Endodermal cell (in vitro differentiated cells): ENCODE results near the gene IL3. TPM values are rescaled to one million over a fixed set of nuclear protein-coding genes. Genes with fewer than 3 reads are reported as not detected.

ENCODE experiments used
- DNase-seq: peaks from one replicate; pipeline ENCODE4 v3.0.0-alpha.2; 2017
- H3K27ac ChIP-seq: 2 replicates; pipeline ENCODE4 v1.5.1; 2013; ENCODE audit warnings: mild to moderate bottlenecking, low read depth, low read length, moderate library complexity
- H3K27me3 ChIP-seq: 2 replicates; pipeline ENCODE4 v1.6.1; 2013; ENCODE audit warnings: mild to moderate bottlenecking, low read length, moderate library complexity; ENCODE audit not compliant: insufficient read depth, control insufficient read depth, poor library complexity, severe bottlenecking
- H3K36me3 ChIP-seq: 2 replicates; pipeline ENCODE4 v1.7.0; 2013; ENCODE audit warnings: mild to moderate bottlenecking, low read length, moderate library complexity; ENCODE audit not compliant: control insufficient read depth, insufficient read depth
- H3K4me1 ChIP-seq: one replicate; pipeline ENCODE4 v1.7.0; 2013; ENCODE audit warnings: low read length; ENCODE audit not compliant: control insufficient read depth, insufficient read depth
- H3K4me3 ChIP-seq: 2 replicates; pipeline ENCODE4 v1.5.1; 2013; ENCODE audit warnings: mild to moderate bottlenecking, low read length, moderate library complexity
- H3K9ac ChIP-seq: 2 replicates; pipeline ENCODE4 v1.6.1; 2013; ENCODE audit warnings: mild to moderate bottlenecking, low read length, moderate library complexity; ENCODE audit not compliant: poor library complexity, severe bottlenecking; ENCODE audit errors: extremely low read depth
- H3K9me3 ChIP-seq: 2 replicates; pipeline ENCODE4 v1.6.1; 2013; ENCODE audit warnings: mild to moderate bottlenecking, low read length, moderate library complexity; ENCODE audit not compliant: control insufficient read depth
- H3K27ac Mint-ChIP-seq: 2 replicates; pipeline ENCODE4 v1.8.0; 2020; ENCODE audit warnings: mixed read lengths
- H3K27me3 Mint-ChIP-seq: 2 replicates; pipeline ENCODE4 v1.8.0; 2021; ENCODE audit warnings: mild to moderate bottlenecking, mixed read lengths; ENCODE audit not compliant: insufficient read depth
- H3K36me3 Mint-ChIP-seq: 2 replicates; pipeline ENCODE4 v1.8.0; 2020; ENCODE audit warnings: low read depth, mixed read lengths
- H3K4me1 Mint-ChIP-seq: 2 replicates; pipeline ENCODE4 v1.8.0; 2020; ENCODE audit warnings: mixed read lengths
- H3K4me3 Mint-ChIP-seq: 2 replicates; pipeline ENCODE4 v1.8.0; 2020; ENCODE audit warnings: mild to moderate bottlenecking, moderate library complexity, mixed read lengths
- H3K9me3 Mint-ChIP-seq: 2 replicates; pipeline ENCODE4 v1.8.0; 2020; ENCODE audit warnings: mild to moderate bottlenecking, mixed read lengths
- WGBS, 2 experiments: methylation state at CpG; one replicate each; pipeline versions ENCODE4 v1.1.5 to v1.1.7; 2013; ENCODE audit warnings: missing lambda C conversion rate in 2 of 2, mixed read lengths in 1 of 2; ENCODE audit not compliant: insufficient coverage in 1 of 2, insufficient read length in 1 of 2; 5-methylcytosine and 5-hydroxymethylcytosine counted together
- total RNA-seq, 2 donors: library from RNA; stranded (reverse); fragmentation: NEBNext Ultra II Directional in 1 of 2; extraction: Animal tissue kit (Norgen Biotek cat#: 25700) in 1 of 2; gene quantifications; 2 replicates in 1 of 2; 3 replicates in 1 of 2; pipeline ENCODE4 v1.2.1, GENCODE V29; 2021
- TF ChIP-seq, protein P1 (sequence below): fragments of 200-600 bp; sonication (generic); conservative IDR thresholded peaks from 2 replicates; pipeline ENCODE4 v1.5.0; 2021; ENCODE audit warnings: antibody characterized with exemption, mild to moderate bottlenecking

Gene IL3
- total RNA-seq, 2 donors from 2014 or later = not detected

DNA sequence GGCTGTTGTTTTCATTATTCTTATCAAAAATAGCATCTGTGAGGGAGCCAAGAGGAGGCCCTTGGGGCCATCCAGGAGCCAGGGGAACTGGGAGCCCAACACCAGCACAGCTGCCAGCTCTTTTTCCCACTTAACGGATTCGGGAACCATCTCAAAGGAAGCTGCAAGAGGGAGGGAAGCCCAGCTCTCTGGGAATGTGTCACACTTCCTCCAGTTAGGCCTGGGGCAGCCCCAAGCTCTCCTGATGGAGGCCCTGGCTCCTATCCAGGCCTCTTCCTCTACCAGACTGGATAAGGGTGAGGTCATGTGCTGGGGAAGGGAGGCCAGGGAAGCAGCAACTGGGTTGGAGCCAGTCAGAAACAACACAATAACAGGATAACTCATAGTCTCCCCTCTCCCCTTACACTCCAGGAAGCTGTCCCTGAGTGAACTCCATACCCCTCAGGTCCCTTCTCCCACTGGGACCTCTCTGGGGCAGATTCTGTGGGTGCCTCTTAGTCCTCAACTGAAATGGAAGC is 25.9 kb downstream of the IL3 start:
- no peak for DNase-seq
- Histone ChIP-seq H3K27me3 (no peaks in the 10 kb centered on the region), H3K36me3 (no peaks in the 10 kb centered on the region), H3K9ac (no peak overlapping the region), H3K9me3 (no peaks in the 10 kb centered on the region), H3K27ac (no peak overlapping the region), H3K4me3 (no peak overlapping the region), H3K4me1 (no peaks in the 10 kb centered on the region)
- peaks cover 2% of the 10 kb centered on the region for H3K27me3 Mint-ChIP-seq
- no peaks in the 10 kb centered on the region for H3K36me3 Mint-ChIP-seq
- H3K9me3 Mint-ChIP-seq = no peaks in the 10 kb centered on the region
- H3K27ac Mint-ChIP-seq = no peak overlapping the region
- H3K4me1 Mint-ChIP-seq = no peaks in the 10 kb centered on the region
- TF ChIP-seq, protein P1, sequence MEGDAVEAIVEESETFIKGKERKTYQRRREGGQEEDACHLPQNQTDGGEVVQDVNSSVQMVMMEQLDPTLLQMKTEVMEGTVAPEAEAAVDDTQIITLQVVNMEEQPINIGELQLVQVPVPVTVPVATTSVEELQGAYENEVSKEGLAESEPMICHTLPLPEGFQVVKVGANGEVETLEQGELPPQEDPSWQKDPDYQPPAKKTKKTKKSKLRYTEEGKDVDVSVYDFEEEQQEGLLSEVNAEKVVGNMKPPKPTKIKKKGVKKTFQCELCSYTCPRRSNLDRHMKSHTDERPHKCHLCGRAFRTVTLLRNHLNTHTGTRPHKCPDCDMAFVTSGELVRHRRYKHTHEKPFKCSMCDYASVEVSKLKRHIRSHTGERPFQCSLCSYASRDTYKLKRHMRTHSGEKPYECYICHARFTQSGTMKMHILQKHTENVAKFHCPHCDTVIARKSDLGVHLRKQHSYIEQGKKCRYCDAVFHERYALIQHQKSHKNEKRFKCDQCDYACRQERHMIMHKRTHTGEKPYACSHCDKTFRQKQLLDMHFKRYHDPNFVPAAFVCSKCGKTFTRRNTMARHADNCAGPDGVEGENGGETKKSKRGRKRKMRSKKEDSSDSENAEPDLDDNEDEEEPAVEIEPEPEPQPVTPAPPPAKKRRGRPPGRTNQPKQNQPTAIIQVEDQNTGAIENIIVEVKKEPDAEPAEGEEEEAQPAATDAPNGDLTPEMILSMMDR = no peak
- WGBS, 2 experiments = 71 to 88% methylated on average over 2 of the region's 2 CpGs
- H3K4me3 Mint-ChIP-seq = no peak overlapping the region

DNA sequence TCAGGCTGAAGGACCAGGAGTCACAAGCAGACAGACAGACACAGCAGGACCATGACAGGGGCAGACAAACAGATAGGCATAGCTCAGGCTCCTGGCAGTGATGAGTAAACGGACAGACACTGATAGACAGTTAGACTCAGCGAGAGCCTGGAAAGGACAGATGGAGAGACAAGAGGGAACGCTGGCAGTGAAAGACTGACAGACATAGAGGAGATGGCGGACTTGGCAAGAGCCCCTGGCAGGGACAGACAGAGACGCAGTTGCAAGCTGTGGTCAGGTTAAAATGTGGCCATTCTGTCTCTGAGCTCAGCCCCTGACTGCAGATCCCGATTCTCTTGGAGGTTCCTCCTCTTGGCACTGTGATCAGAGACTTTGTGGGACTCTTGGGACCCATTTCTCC is 26.7 kb downstream of the IL3 start:
- Mint-ChIP-seq H3K36me3 (no peaks in the 10 kb centered on the region), H3K4me1 (no peaks in the 10 kb centered on the region)
- 86 to 92% methylated on average over 5 to 6 of the region's 6 CpGs for WGBS, 2 experiments

DNA sequence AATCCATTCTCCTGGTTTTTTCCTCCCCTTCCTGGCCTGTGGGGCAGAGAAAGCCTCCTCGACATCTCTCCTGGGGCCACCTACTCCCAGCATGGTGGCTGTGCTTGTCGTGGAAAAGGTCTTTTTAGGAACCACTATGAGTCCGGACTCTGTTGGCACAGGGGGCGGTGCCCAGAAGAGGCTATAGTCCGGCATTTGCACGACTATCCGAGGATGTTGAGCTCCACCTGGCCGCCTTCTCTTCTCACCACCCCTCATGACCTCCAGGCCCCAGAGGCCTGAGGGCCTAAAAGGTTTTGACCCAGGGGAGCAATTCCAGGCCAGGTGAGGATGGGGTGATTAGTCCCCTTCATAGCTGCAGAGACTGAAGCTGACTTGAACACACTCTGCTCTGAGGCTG is 27.2 kb downstream of the IL3 start:
- H3K27ac ChIP-seq = no peak overlapping the region
- H3K4me3 ChIP-seq = no peak overlapping the region
- H3K4me1 Mint-ChIP-seq = no peaks in the 10 kb centered on the region
- H3K27me3 Mint-ChIP-seq = peaks cover 2% of the 10 kb centered on the region
- H3K9me3 Mint-ChIP-seq = no peaks in the 10 kb centered on the region
- no peaks in the 10 kb centered on the region for H3K36me3 Mint-ChIP-seq
- no peak overlapping the region for H3K9ac ChIP-seq
- no peak for DNase-seq
- TF ChIP-seq, protein P1 = no peak
- H3K9me3 ChIP-seq = no peaks in the 10 kb centered on the region
- no peaks in the 10 kb centered on the region for H3K4me1 ChIP-seq
- H3K27ac Mint-ChIP-seq = no peak overlapping the region
- WGBS, 2 experiments = 83 to 88% methylated on average over 4 to 8 of the region's 8 CpGs
- no peaks in the 10 kb centered on the region for H3K36me3 ChIP-seq
- H3K4me3 Mint-ChIP-seq = no peak overlapping the region
- H3K27me3 ChIP-seq = peaks cover 8% of the 10 kb centered on the region

More for the DNA sequence above, 26.7 kb downstream of the IL3 start:
- H3K27ac Mint-ChIP-seq = no peak overlapping the region
- H3K27me3 Mint-ChIP-seq = peaks cover 2% of the 10 kb centered on the region
- DNase-seq = no peak
- Histone ChIP-seq H3K9me3 (no peaks in the 10 kb centered on the region), H3K4me1 (no peaks in the 10 kb centered on the region), H3K4me3 (no peak overlapping the region), H3K36me3 (no peaks in the 10 kb centered on the region), H3K27me3 (peaks cover 3% of the 10 kb centered on the region), H3K9ac (no peak overlapping the region), H3K27ac (no peak overlapping the region)
- H3K4me3 Mint-ChIP-seq = no peak overlapping the region
- no peaks in the 10 kb centered on the region for H3K9me3 Mint-ChIP-seq
- TF ChIP-seq, protein P1 = no peak
